ENCODE data around the gene RAI14.

GRCh38 chr5:34869256-34869655 lies 213.1 kb downstream of the RAI14 start:
- TF ChIP-seq CTCF (conservative IDR thresholded peaks at IDR 0.05) (no peak), EZH2 (IDR thresholded peaks at IDR 0.05; ENCODE audit: low read depth) (no peak)
